MCF 10A (cell line): ENCODE measurements around the gene MMADHC. TPM values are rescaled to one million over a fixed set of nuclear protein-coding genes. Genes with fewer than 3 reads are reported as not detected.

Source experiments
- BruUV-seq: library from RNA; stranded (reverse); fragments of 400-500 nt; replicated peaks from 2 replicates; lab custom pipeline; 2021; lab: Mats Ljungman, UMichigan
- CTCF ChIA-PET: fragments of 300-600 bp; sonication (Branson Sonifier 250); formaldehyde crosslinking; extraction: SDS; loops from one replicate; lab custom pipeline; 2021; ENCODE audit warnings: antibody characterized with exemption, inconsistent platforms; lab: Yijun Ruan, JAX
- POLR2A ChIA-PET: fragments of 300-600, 350-650 bp; sonication (Branson Sonifier 250); formaldehyde crosslinking; extraction: SDS; loops from one replicate; lab custom pipeline; 2020; ENCODE audit warnings: antibody characterized with exemption, inconsistent platforms; lab: Yijun Ruan, JAX
- DNase-seq: peaks from one replicate; pipeline ENCODE4 v3.0.0-alpha.2; 2018; ENCODE audit not compliant: unreplicated experiment
- H3K27ac Mint-ChIP-seq: one replicate; pipeline ENCODE4 v1.8.0; 2022; ENCODE audit warnings: mild to moderate bottlenecking, low read depth, mixed read lengths; ENCODE audit not compliant: unreplicated experiment
- H3K27me3 Mint-ChIP-seq: one replicate; pipeline ENCODE4 v1.8.0; 2022; ENCODE audit warnings: mixed read lengths; ENCODE audit not compliant: insufficient read depth, unreplicated experiment
- H3K36me3 Mint-ChIP-seq: one replicate; pipeline ENCODE4 v1.8.0; 2022; ENCODE audit warnings: mild to moderate bottlenecking, moderate library complexity, mixed read lengths; ENCODE audit not compliant: insufficient read depth, unreplicated experiment
- H3K4me1 Mint-ChIP-seq: one replicate; pipeline ENCODE4 v1.8.0; 2022; ENCODE audit warnings: mixed read lengths; ENCODE audit not compliant: insufficient read depth, unreplicated experiment
- H3K4me3 Mint-ChIP-seq: one replicate; pipeline ENCODE4 v1.8.0; 2022; ENCODE audit warnings: mild to moderate bottlenecking, moderate library complexity, mixed read lengths; ENCODE audit not compliant: unreplicated experiment
- H3K9me3 Mint-ChIP-seq: one replicate; pipeline ENCODE4 v1.8.0; 2022; ENCODE audit warnings: mixed read lengths; ENCODE audit not compliant: unreplicated experiment
- CTCF ChIP-seq: fragments of 200-600 bp; IDR thresholded peaks from one replicate; pipeline ENCODE4 v1.8.0; 2022; ENCODE audit warnings: antibody characterized with exemption, mild to moderate bottlenecking; ENCODE audit not compliant: unreplicated experiment
- intact Hi-C: fragments of 100-400 bp; cut with micrococcal nuclease; formaldehyde crosslinking; loops from 2 replicates; pipeline ENCODE4 v1.14.1; 2022
- total RNA-seq: library from RNA; stranded (reverse); gene quantifications from 2 replicates; pipeline ENCODE4 v1.2.3, GENCODE V29; 2022

MMADHC gene
- total RNA-seq, 1 experiment from 2014 or later, result 156 TPM

GRCh38 chr2:149559341-149560068, 28.1 kb downstream of the MMADHC start:
- TF ChIP-seq CTCF, result no peak
- intact Hi-C loops, result loop anchor here (2.0 to 5.0 kb wide), 2 partner anchors 69 to 247 kb away; no protein-coding TSS in a partner anchor
- H3K36me3 Mint-ChIP-seq, result peaks cover 5% of the 10 kb centered on the region
- BruUV-seq, result no TSS peak
- CTCF ChIA-PET, result interaction anchor here (5.2 kb wide), 1 partner anchor 543 kb away, joined by 144 read pairs; no protein-coding TSS in a partner anchor
- no peaks in the 10 kb centered on the region for H3K27me3 Mint-ChIP-seq
- no peak overlapping the region for H3K27ac Mint-ChIP-seq
- no peak overlapping the region for H3K4me3 Mint-ChIP-seq
- H3K4me1 Mint-ChIP-seq, result no peaks in the 10 kb centered on the region
- H3K9me3 Mint-ChIP-seq, result no peaks in the 10 kb centered on the region
- POLR2A ChIA-PET, result interaction anchor here (0.6 to 0.7 kb wide), 2 partner anchors 396 to 542 kb away, joined by 3 to 4 read pairs; no protein-coding TSS in a partner anchor
- no peak for DNase-seq

- H3K27ac Mint-ChIP-seq, result no peak overlapping the region
- BruUV-seq, result no TSS peak
- intact Hi-C loops, result no loop called here
These were observed 31.1 kb downstream of the MMADHC start for GRCh38 chr2:149556452-149556851.

GRCh38 chr2:149552830-149553229, 34.7 kb downstream of the MMADHC start:
- Mint-ChIP-seq H3K36me3 (peaks cover 5% of the 10 kb centered on the region), H3K4me1 (no peaks in the 10 kb centered on the region), H3K27ac (no peak overlapping the region), H3K9me3 (no peaks in the 10 kb centered on the region), H3K27me3 (no peaks in the 10 kb centered on the region), H3K4me3 (no peak overlapping the region)
- intact Hi-C loops, result no loop called here
- CTCF ChIA-PET, result interaction anchor here (0.6 to 7.1 kb wide), 5 partner anchors 9 to 536 kb away, joined by 3 to 55 read pairs (median 6); no protein-coding TSS in a partner anchor
- DNase-seq, result no peak
- TF ChIP-seq CTCF, result no peak
- POLR2A ChIA-PET, result no interaction called here
- no TSS peak for BruUV-seq

More at GRCh38 chr2:149556452-149556851, 31.1 kb downstream of the MMADHC start:
- no peaks in the 10 kb centered on the region for H3K9me3 Mint-ChIP-seq
- H3K4me3 Mint-ChIP-seq, result no peak overlapping the region
- no peak for TF ChIP-seq CTCF
- no peaks in the 10 kb centered on the region for H3K27me3 Mint-ChIP-seq
- peaks cover 5% of the 10 kb centered on the region for H3K36me3 Mint-ChIP-seq
- CTCF ChIA-PET, result interaction anchor here (0.7 to 7.1 kb wide), 2 partner anchors 17 to 539 kb away, joined by 6 to 55 read pairs; no protein-coding TSS in a partner anchor
- POLR2A ChIA-PET, result interaction anchor here (0.7 kb wide), 1 partner anchor 223 kb away, joined by 3 read pairs; no protein-coding TSS in a partner anchor
- no peak for DNase-seq
- no peaks in the 10 kb centered on the region for H3K4me1 Mint-ChIP-seq

GRCh38 chr2:149552226-149552625, 35.3 kb downstream of the MMADHC start:
- Mint-ChIP-seq H3K9me3 (no peaks in the 10 kb centered on the region), H3K4me3 (no peak overlapping the region), H3K27ac (no peak overlapping the region), H3K27me3 (no peaks in the 10 kb centered on the region), H3K36me3 (peaks cover 5% of the 10 kb centered on the region), H3K4me1 (no peaks in the 10 kb centered on the region)
- no peak for TF ChIP-seq CTCF
- no TSS peak for BruUV-seq
- CTCF ChIA-PET, result interaction anchor here (0.6 to 7.1 kb wide), 5 partner anchors 9 to 1553 kb away, joined by 3 to 55 read pairs (median 6); no protein-coding TSS in a partner anchor
- no peak for DNase-seq
- POLR2A ChIA-PET, result no interaction called here
- intact Hi-C loops, result no loop called here
